Measurements from ENCODE around the gene PHOSPHO2. TPM values are rescaled to one million over a fixed set of nuclear protein-coding genes. Genes with fewer than 3 reads are reported as not detected.

The PHOSPHO2 gene
- total RNA-seq, 4 donors from 2014 or later = 5.4 to 9.9 (median 6.9) TPM

- no peak overlapping the region for H3K4me3 ChIP-seq
Observed at GRCh38 chr2:169738566-169739229, 44.4 kb downstream of the PHOSPHO2 start.

GRCh38 chr2:169739351-169739750, 45.1 kb downstream of the PHOSPHO2 start:
- no peaks in the 10 kb centered on the region for H3K9me3 ChIP-seq
- H3K27ac ChIP-seq = no peak overlapping the region
- H3K4me1 ChIP-seq = no peaks in the 10 kb centered on the region
- no peak for TF ChIP-seq CTCF (IDR thresholded peaks at IDR 0.05)
- TF ChIP-seq POLR2A (IDR thresholded peaks at IDR 0.05) = no peak
- H3K36me3 ChIP-seq = peaks cover 0 to 4% (median 0%) of the 10 kb centered on the region in 3 donors
- H3K27me3 ChIP-seq = no peaks in the 10 kb centered on the region
- DNase-seq = no peak
- H3K4me3 ChIP-seq = no peak overlapping the region

More at GRCh38 chr2:169738566-169739229, 44.4 kb downstream of the PHOSPHO2 start:
- Histone ChIP-seq H3K27me3 (no peaks in the 10 kb centered on the region), H3K9me3 (no peaks in the 10 kb centered on the region), H3K27ac (no peak overlapping the region), H3K4me1 (no peaks in the 10 kb centered on the region), H3K36me3 (peaks cover 0 to 4% (median 0%) of the 10 kb centered on the region in 3 donors)
- TF ChIP-seq POLR2A (IDR thresholded peaks at IDR 0.05) (no peak), CTCF (IDR thresholded peaks at IDR 0.05) (no peak)
- no peak for DNase-seq

- TF ChIP-seq POLR2A (IDR thresholded peaks at IDR 0.05) (no peak), CTCF (IDR thresholded peaks at IDR 0.05) (no peak)
- Histone ChIP-seq H3K27me3 (no peaks in the 10 kb centered on the region), H3K36me3 (peaks cover 0 to 4% (median 0%) of the 10 kb centered on the region in 3 donors), H3K9me3 (no peaks in the 10 kb centered on the region), H3K4me1 (no peaks in the 10 kb centered on the region), H3K4me3 (no peak overlapping the region), H3K27ac (no peak overlapping the region)
- no peak for DNase-seq
Observed at GRCh38 chr2:169743549-169743948, 49.3 kb downstream of the PHOSPHO2 start.

DNA sequence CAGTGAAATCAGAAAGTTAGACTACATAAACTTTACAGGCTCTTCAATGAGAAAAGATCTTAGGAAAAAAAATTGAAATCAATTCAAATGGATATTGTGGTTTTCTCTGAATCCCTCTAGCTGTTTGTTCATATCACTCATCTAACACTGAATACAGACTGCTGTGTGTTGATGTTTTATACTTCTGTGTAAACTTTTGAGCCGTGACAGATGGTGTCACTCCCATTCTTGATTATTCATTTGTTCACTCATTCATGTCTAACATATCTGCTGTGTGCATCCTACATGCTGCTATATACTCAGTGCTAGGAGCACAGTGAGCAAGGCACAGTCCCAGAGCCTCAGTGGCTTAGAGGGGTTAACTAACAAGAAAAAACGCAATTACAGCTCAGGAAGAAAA, 52.0 kb downstream of the PHOSPHO2 start:
- no peak for TF ChIP-seq CTCF (IDR thresholded peaks at IDR 0.05)
- TF ChIP-seq POLR2A (IDR thresholded peaks at IDR 0.05) = no peak
- H3K27ac ChIP-seq = no peak overlapping the region
- H3K9me3 ChIP-seq = no peaks in the 10 kb centered on the region
- no peaks in the 10 kb centered on the region for H3K4me1 ChIP-seq
- no peaks in the 10 kb centered on the region for H3K27me3 ChIP-seq
- peaks cover 0 to 4% (median 0%) of the 10 kb centered on the region in 3 donors for H3K36me3 ChIP-seq
- no peak for DNase-seq
- H3K4me3 ChIP-seq = no peak overlapping the region

DNA sequence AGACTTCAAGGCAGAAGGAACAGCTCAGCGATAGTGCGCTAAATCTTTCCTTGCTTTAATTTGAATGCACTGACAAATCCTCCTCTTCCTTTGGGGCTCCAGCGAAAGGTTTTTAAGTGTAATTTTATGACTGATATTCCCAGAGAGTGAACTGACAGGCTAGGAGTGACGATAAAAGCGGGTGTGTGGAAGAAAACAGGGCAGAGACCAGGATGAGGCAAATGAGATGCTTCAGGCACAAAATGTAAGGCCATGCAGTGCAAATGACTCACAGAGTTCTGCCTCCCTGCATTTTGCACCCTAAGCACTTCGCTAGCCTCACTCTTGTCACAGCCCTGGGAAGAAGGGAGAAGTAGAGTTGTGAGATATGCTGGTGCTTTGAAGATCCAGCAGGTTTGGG, 54.0 kb downstream of the PHOSPHO2 start:
- Histone ChIP-seq H3K4me3 (no peak overlapping the region), H3K36me3 (no peaks in the 10 kb centered on the region), H3K27me3 (no peaks in the 10 kb centered on the region), H3K4me1 (no peaks in the 10 kb centered on the region), H3K9me3 (no peaks in the 10 kb centered on the region), H3K27ac (no peak overlapping the region)
- TF ChIP-seq POLR2A (IDR thresholded peaks at IDR 0.05) (no peak), CTCF (IDR thresholded peaks at IDR 0.05) (no peak)
- no peak for DNase-seq

Small RNA genes within 50 kb of the gene (small RNA-seq; reads per million reads assigned to genes)
- gene RF00432 = 0 reads per million in 2 donors

Other genes with a start within 250 kb of the PHOSPHO2 start
- gene BBS5, start 215.0 kb upstream of the PHOSPHO2 start, total RNA-seq = 1 to 10 TPM in 3 of 4 donors, not detected in 1; 3.9 to 8.3 (median 4.6) TPM
- under 1 TPM in 1 of 4 donors, not detected in 3; 0.67 TPM for gene KLHL41, start 184.8 kb upstream of the PHOSPHO2 start, total RNA-seq
- 10 to 100 TPM; 33.8 to 78.8 (median 58.1) TPM for gene FASTKD1, start 120.6 kb upstream of the PHOSPHO2 start, total RNA-seq
- gene PPIG, start 110.1 kb upstream of the PHOSPHO2 start, total RNA-seq = 10 to 100 TPM; 19.6 to 51.2 (median 28.8) TPM
- gene CFAP210, start 64 bp upstream of the PHOSPHO2 start, total RNA-seq = not detected
- 10 to 100 TPM; 10.6 to 43.7 (median 17.2) TPM for gene KLHL23, start 39.4 kb downstream of the PHOSPHO2 start, total RNA-seq
- gene SSB, start 104.4 kb downstream of the PHOSPHO2 start, total RNA-seq = 10 to 100 TPM; 26.3 to 81.7 (median 33.3) TPM
- 10 to 100 TPM; 19.4 to 35.5 (median 20.8) TPM for gene METTL5, start 130.4 kb downstream of the PHOSPHO2 start, total RNA-seq
- gene UBR3, start 133.0 kb downstream of the PHOSPHO2 start, total RNA-seq = 10 to 100 TPM; 45.4 to 90.0 (median 72.4) TPM